ENCODE results near the gene TMEM147.

TMEM147 gene

DNA sequence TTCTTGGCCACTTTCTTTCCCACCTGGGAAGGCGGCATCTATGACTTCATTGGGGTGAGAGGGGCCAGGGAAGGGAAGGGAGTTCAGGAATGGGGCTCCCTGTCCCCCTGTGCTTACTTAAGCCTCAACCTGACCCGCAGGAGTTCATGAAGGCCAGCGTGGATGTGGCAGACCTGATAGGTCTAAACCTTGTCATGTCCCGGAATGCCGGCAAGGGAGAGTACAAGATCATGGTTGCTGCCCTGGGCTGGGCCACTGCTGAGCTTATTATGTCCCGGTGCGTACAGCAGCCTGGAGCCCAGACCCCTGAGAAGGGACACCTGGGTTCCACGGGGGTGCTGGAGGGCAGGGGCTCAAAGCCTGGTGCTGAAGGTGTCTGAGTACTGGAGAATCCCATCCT is 1.1 kb downstream of the TMEM147 start:
- DNase-seq (ENCODE audit: low read depth), result no peak

DNA sequence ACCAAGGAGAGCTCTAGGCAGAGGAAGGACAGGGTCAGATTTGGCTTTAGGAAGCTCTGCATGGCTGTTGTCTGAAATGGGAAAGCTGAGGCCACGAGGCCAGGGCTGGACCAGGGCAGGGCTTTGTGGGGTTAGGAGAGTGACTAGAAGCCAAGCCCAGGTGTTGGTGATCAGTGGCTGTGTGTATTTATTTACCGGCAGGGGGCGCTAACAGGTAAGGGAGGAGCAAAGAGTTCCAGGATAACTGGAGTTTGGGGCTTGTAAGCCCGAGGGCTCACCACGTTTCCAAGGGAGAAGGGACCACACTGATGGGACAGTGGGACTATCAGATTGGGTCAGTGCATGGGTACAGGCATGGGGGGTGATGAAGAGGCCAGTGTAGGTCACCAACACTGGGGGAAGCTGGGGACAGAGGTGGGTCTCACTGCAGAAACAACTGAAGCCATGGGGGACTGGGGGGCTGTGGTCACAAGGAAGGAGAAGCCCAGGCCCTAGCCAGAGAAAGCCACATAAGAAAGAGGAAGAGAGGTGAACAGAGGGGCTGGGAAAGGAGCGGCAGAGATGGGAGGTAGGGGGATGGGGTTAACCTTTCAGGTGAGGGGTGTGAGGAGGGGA is 3.9 kb downstream of the TMEM147 start:
- peak; percentile 44 for DNase-seq (ENCODE audit: low read depth)

DNA sequence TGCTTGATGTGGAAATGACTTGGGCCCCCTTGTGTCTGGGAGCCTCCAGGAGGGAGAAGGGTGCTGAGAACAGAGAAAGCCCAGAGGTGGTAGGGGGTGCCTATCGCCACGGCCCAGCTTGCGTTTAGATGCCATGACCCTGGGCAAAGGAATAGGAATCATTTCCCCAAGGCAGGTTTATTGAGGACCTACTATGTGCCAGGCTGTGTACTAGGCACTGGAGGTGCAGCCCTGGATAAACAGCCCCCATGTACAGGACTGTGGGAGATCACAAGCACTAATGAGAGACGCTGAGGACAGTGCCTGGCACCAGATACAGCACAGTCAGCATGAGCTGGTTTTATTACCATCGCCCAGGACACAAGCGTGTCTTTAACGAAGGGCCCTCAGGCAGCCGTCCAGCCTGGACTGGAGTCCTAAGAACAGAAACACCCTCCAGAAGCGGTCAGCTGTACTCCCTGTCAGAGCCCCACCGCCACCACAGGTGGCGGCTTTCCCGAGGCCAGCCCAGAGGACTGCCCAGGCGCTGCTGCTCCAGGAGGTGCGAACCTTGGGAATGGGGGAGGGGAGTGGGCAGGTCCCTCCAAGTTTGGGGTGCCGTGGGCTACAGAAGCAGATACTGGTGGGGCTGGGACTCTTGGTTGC is 4.6 kb downstream of the TMEM147 start:
- DNase-seq (ENCODE audit: low read depth), result no peak

DNA sequence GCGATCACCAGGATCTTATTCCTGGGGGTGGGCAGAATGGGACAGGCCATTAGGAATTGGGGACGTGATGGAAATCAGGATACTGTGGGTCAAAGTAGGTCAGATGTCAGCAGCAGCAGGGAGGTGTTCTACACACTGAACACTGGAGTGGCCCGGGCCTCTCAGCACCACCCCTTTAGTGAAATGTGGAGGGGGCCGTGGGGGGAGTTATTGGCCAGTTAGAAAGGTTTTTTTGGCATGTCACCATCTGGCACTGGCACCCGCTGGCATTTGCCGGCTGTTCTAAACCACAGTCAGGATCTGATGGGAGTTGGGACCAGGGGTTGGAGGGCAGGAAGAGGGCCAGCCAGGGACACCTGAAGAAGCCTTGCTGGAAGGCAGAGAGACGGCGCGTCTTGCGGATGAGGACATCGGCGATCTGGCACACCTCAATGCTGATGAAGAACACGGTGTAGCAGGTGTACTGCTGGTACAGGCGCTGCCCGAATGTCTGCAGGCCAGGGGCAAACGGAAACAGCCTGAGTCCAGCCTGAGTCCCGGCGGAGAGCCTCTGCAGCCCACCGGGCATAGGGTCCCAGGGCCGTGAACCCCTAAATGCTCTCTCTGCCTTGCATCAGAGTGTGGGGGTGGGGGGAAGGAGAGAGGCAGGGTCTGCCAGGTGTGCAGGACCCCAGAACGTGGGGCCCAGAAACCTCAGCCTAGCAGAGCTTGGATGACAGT is 5.8 kb downstream of the TMEM147 start:
- no peak for DNase-seq (ENCODE audit: low read depth)

DNA sequence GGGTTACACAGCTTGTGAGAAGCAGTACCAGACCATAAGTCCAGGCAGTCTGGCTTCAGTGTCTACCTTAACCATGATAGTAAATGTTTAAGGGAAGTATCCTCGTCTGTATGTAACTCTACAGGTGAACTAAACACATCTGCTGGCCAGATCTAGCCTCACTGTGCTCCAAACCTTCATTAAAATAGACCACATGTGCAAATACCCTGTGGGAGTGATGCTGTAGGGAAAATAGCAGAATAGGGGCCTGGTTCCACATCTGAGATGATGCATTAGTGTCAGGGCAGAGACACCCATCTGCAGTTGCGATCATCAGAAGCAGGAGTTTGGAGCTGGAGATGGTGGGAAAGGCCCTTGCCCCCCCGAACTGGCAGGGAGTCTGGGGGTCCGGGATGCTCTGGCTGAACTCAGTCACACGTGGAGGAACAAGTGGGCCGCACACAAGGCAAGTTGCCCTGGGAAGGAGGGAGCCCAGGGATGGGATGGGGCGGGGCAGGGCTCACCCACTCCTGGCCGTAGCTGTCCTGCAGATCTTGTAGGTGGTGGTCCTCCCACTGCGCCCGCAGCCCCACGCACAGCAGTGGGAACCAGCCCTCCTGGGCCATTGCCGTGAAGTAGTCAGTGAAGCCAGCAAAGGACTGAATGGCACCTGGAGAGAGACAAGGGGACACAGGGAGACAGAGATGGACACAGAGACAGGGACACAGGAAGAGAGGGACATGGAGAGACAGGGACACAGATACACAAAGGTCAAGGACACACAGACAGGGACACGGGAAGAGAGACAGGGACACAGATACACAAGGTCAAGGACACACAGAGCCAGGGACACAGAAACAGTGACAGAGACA is 7.3 kb downstream of the TMEM147 start:
- no peak for DNase-seq (ENCODE audit: low read depth)

DNA sequence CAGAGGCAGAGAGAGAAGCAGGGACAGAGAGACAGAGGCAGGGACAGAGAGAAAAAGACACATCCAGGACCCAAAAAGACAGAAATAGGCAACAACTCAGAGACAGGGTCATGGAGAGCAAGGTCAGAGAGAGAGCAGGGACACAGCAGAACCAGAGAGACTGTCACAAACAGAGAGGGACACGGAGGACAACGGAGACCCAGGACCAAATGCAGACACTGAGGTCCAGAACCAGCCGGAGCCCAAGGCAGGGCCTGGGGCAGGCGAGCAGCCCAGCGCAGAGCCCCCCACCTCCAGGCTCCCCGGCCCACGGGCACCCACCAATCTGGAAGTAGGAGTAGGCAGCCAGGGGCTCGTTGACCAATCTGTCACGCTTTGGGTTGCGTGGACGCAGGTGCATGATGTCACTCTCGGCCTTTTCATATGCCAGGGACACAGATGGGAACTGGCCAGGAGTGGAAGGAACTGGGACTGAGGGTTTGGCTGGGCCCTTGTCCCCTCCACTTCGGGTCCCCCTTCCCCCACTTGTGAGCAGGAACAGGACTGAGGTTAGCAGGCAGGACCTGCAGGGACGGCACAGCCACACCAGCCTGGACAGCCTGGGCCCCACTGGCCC is 8.1 kb downstream of the TMEM147 start:
- no peak for DNase-seq (ENCODE audit: low read depth)

DNA sequence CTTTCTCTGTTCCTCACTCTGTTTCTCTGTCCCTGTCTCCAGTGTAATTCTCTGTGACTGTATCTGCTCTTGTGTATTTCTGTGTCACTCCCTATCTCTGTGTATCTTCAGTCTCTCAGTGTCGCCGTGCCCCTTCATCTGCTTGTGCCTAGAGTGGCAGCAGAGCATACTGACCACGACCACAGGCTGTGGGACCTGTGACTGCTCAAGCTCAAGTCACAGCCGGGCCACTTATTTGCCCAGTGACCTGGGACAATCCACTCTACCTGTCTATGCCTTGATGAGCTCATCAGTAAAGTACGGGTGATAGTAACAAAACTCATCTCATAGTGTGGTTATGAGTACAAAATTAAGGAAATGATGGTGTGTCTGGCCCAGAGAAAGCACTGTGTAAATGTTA is 8.7 kb downstream of the TMEM147 start:
- DNase-seq (ENCODE audit: low read depth), result no peak

DNA sequence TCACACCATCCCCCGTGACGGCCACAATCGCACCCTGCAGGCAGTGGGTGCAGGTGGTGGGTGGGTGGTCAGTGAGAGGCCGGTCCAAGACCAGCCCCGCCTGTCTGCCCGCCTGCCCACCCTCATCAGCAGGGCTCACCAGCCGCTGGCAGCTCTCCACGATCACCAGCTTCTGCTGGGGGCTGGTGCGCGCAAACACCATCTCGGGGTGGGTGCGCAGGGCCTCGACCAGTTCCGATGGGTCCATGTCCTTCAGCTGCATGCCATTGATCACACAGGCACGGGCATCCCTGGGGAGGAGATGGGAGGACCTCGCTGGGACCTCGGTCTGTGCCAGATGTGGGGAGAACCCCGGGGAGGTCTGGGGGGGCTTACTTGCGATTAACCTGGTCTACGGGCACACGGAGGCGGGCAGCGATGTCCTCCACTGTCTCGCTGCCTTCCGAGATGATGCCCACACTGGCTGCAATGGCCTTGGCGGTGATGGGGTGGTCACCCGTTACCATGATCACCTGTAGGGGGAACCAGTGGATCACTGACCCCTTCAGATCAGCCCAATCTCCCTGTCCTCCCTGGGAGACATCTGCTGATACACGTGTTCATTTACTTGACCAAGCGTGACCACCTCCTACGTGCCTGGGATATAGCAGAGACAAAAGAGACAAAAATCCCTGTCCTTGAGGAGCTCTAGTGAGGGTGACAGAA is 10.0 kb downstream of the TMEM147 start:
- peak; percentile 29 for DNase-seq (ENCODE audit: low read depth)

DNA sequence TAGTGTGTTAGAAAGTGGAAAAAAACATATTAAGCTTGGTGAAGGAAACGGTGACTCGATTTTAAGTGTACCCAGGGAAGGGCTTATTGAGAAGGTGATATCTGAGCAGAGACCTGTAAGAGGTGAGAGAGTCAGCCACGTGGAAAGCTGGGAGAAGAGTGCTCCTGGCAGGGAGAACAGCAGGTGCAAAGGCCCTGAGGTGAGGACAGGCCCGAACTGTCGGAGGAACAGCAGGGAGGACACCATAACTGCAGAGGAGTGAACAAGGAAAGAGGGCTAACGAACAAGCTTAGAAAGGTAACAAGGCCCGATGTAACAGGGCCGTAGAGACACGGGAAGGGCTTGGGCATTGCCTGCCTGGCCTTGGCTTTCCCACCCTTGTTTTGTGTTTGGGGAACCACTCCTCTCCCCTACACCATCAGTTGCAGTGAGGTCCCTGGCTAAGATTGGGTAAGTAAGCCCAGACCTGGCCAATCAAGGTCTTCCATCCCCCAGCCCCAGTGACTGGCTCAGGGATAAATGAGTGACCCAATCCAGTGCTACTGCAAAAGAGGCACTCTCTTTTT is 10.7 kb downstream of the TMEM147 start:
- DNase-seq (ENCODE audit: low read depth), result no peak

DNA sequence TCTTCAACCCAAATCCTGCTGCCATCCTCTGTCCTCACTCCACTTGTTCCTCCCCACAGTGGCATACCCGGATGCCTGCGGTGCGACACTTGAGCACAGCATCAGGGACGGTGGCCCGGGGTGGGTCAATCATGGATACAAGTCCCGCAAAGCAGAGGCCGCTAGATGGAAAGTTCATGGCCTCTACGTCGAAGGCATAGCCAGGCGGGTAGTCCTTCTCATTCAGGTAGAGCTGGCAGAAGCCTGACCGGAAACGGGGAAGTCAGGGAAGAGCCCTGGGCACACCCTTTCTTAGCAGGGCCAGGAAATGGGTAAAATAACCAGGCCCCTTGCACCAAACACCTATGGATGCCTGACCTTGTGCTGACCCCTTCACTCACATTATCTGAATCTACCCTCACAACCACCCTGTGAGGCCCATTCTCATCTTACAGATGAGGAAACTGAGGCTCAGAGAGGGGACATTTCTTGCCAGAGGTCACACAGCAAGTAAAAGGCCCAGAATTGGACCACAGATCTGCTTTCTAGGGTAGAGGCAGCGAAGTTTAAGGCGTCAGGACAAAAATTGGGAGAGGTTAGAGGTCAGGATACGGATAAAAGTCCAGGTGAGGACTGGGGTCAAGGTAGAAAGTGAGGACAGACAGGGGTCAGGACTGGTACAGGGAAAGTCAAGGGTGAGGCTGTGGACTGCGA is 11.6 kb downstream of the TMEM147 start:
- DNase-seq (ENCODE audit: low read depth), result no peak

DNA sequence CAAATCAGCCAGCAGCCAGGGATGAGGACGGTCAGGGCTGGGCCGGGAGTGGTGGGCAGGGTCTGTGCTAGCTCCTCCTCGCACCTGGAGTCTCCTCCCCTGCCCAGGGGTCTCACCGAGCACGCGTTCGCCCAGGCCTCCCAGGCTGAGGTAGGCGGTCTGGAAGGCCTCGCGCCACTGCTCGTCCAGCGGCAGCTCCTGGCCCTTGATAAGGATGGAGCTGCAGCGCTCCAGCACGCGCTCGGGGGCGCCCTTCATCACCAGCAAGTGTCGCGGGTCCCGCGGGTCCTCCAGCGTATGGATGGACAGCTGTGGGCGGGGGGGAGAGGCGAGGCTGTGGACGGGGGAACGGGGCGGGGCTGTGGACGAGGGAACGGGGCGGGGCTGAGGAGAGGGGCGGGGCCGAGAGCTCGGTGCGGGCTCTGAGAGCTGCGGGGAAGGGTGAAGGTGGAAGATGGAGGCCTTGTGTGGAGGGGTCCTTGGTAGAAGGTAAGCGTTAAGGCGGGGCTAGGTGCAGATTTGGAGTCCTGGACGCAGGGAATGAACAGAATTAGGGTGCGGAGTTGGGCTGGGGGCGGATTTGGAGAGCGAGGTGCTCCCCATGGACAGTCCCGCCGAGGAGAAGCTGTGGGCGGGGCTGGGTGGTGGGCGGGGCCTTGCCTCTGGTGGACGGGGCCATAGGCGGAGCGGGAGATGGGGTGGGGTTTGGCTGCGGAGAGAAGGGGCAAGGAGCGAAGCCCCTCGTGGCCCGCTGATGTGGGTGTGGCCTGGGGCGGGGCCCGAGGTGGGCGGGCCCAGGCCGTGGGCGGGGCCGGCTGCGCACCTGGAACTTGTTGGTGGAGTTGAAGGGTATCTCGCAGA is 12.3 kb downstream of the TMEM147 start:
- peak; percentile 52 for DNase-seq (ENCODE audit: low read depth)

DNA sequence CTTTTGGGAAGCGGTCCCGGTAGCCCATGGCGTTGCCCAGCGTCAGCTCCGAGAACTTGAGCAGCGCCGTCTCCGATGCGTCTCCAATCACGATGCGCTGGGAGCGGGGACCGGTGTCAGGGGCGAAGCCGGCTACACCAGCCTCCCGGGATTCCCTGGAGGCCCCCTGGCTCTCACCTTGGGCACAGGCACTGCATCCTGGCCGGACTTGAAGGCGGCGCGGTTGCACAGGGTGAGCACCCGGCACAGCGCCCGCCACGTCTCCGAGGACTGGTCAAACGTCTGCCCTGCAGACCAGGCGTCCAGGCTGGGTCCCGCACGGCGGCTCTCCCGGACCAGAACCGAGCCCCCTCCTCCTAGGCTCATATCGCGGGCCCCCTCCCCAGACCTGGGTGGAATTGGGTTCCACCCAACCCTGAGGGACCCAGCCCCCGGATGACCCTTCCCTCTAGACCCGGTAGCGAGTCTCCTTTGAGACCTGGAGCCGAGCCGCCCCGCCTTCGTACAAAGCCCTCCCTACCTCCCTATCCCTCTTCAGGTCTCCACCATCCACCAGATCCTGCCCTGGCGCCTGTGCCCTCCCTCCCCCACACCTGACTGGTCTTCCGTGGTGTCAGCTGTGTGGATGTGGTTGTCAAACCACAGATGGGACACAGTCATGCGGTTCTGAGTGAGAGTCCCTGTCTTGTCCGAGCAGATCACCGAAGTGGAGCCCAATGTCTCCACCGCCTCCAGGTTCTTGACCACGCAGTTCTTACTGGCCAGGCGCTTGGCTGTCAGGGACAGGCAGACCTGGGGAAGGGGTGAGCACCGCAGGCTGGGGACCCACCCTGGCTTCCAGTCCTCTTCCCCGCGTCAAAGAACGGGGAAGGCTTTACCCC is 13.2 kb downstream of the TMEM147 start:
- DNase-seq (ENCODE audit: low read depth), result no peak

DNA sequence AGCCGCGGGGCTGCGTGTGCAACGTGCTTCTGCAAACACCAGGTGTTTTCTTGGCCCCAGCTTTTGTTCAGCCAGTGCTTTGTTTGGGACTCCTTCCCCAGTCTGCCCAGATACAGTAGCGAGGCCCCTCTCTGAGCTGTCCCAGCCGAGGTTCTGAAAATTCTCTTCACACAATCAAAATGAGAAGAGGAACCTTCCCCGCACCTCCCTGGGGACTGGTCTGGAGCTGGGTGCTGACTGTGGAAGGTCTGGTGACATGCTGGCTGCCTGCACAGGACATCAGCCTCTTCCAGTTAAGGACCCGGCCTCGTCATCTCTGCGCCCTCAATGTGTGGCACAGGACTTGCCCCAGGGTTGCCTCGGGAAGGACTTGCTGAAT is 13.8 kb downstream of the TMEM147 start:
- no peak for DNase-seq (ENCODE audit: low read depth)

DNA sequence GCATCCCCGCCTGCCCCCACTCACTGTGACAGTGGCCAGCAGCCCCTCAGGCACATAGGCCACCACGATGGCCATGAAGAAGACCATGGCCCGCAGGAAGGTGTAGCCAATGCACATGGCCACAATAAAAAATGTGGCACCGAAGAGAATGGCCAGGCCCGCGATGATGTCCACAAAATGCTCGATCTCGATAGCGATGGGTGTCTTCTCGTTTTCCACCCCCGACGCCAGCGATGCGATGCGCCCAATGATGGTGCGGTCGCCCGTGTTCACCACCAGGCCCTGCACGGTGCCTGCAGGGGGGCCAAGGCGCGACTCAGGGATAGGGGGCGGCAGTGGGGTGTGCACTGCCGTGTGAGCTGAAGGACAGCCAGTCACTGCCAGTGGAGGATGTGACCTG is 14.4 kb downstream of the TMEM147 start:
- DNase-seq (ENCODE audit: low read depth), result no peak

DNA sequence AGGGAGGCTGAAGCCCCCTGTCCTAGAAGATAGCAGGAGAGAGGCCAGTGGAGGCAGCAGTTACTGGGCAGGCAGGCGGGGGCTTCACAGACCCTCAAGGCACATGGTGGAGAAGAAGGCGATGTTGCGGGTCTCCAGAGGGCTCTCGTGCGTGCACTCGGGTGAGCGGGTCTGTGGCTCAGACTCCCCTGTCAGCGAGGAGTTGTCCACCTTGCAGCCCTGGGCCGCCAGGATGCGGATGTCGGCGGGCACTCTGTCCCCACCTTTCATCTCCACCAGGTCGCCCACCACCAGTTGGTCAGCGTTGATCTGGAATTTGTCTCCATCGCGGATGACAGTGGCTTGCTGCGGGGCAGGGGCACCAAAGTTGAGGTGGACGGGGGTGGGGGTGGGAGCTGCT is 14.8 kb downstream of the TMEM147 start:
- no peak for DNase-seq (ENCODE audit: low read depth)

DNA sequence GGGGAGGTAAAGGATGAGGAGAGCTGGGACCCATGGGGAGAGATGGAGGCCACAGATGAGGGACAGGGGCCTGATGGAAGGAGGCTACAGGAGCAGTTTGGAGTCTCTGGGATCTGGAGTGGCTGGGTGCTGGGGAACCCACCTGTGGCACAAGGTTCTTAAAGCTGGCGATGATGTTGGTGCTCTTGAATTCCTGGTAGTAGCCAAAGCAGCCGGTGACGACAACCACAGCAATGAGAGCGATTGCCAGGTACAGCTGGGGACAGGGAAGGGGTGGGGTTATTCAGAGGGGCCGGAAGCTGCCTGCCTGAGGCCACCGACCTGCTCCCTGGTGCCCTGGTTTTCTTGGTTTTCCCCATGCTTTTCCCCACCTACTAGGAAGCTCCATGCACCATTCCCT is 15.3 kb downstream of the TMEM147 start:
- no peak for DNase-seq (ENCODE audit: low read depth)

DNA sequence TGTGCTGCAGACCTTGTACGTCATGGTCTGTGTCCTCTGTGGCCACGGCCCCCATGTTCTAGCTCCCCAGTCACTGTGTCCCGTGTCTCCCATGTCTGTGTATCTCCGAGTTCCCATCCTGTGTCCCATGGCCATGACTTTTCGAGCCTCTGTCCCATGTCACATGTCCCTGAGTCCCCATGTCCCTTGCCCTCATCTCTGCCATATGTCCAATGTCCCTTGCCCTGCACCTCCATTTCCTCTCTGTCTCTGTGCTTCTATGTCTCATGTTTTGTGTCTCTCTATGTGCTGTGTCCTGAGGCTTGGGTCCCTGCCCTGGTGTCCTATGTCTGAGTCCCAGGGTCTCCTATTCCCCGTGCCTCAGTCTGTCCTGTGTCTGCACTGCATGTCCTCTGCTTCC is 16.0 kb downstream of the TMEM147 start:
- DNase-seq (ENCODE audit: low read depth), result no peak

DNA sequence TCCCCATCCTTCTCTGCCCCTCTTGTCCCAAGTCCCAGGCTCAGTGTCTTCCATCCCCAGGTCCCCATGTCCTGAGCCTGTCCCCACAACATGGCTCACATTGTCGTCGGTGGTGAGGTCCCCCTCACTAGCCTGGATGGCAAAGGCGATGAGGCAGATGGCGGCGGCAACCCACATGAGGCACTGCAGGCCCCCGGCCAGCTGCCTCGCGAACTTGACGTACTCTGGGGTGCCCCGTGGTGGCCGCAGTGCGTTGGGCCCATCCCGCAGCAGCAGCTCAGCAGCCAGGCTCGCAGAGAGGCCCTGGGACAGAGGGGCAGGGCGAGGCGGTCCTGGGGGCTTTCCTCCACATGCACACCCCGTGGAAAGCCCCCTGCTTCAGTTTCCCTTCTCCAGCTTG is 16.9 kb downstream of the TMEM147 start:
- DNase-seq (ENCODE audit: low read depth), result no peak

DNA sequence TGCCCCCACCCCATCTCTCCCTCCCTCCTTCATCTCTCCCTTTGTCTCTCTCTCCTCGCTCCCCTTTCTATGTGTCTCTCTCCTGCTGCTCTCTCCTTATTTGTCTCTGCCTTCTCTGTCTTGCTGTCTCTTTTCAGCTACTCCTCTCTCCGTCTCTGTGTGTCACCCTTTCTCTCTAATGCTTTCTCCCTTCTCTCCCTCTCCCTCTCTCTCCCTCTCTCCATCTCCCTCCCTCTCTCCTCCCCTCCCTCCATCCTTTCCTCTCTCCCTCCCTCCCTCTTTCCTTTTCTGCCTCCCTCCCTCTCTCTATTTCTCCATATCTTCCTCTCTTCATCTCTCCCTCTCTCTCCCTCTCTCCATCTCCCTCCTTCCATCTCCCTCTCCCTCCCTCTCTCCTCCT is 17.4 kb downstream of the TMEM147 start:
- no peak for DNase-seq (ENCODE audit: low read depth)

All from amniotic epithelial cell (primary cell).